Fibroblast of villous mesenchyme (primary cell): ENCODE measurements around the gene ACSBG1. TPM values are rescaled to one million over a fixed set of nuclear protein-coding genes. Genes with fewer than 3 reads are reported as not detected.

Source experiments
- DNase-seq: peaks from one replicate; pipeline ENCODE4 v3.0.0-alpha.2; 2010; ENCODE audit warnings: low read depth
- H3K4me3 ChIP-seq: 2 replicates; pipeline ENCODE4 v1.5.1; 2011; ENCODE audit warnings: low read depth, mild to moderate bottlenecking, low read length
- total RNA-seq: library from RNA; depleted of rRNA; stranded (reverse); fragments of >200 nt; gene quantifications from 2 replicates; pipeline ENCODE4 v1.2.3, GENCODE V29; 2012
- TF ChIP-seq, protein P1 (sequence below): IDR thresholded peaks from 2 replicates; pipeline ENCODE4 v1.5.1; 2012; ENCODE audit warnings: low read depth, mild to moderate bottlenecking, low read length; ENCODE audit not compliant: insufficient read depth

ACSBG1 gene
- total RNA-seq, 1 donor: under 0.01 TPM

DNA sequence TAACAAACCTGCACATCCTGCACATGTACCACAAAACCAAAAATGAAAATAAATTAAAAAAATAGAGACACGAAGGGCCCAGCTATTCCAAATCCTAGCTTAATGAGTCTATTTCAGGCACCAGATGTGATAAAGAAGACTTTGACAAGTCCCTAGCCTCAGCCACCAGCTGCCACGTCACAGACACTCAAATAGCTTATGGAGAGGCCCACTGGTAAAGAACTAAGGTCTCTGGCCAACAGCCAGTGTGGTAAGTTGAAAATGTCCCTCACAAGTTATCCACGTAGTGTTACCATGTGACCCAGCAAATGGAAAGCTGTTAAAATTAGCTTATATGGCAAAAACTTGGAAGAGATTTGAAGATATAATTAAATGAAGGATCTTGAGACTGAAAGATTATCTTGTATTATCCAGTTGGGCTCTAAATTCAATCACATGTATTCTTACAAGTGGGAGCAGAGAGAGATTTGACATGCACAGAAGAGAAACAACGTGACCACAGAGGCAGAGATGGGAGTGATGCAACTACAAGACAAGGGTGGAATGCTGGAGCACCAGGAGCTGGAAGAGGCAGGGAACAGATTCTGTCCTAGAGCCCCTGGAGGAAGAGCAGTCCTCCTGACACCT is 10.9 kb downstream of the ACSBG1 start:
- H3K4me3 ChIP-seq: no peak overlapping the region
- TF ChIP-seq, protein P1, sequence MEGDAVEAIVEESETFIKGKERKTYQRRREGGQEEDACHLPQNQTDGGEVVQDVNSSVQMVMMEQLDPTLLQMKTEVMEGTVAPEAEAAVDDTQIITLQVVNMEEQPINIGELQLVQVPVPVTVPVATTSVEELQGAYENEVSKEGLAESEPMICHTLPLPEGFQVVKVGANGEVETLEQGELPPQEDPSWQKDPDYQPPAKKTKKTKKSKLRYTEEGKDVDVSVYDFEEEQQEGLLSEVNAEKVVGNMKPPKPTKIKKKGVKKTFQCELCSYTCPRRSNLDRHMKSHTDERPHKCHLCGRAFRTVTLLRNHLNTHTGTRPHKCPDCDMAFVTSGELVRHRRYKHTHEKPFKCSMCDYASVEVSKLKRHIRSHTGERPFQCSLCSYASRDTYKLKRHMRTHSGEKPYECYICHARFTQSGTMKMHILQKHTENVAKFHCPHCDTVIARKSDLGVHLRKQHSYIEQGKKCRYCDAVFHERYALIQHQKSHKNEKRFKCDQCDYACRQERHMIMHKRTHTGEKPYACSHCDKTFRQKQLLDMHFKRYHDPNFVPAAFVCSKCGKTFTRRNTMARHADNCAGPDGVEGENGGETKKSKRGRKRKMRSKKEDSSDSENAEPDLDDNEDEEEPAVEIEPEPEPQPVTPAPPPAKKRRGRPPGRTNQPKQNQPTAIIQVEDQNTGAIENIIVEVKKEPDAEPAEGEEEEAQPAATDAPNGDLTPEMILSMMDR: no peak
- peak; percentile 56 for DNase-seq

DNA sequence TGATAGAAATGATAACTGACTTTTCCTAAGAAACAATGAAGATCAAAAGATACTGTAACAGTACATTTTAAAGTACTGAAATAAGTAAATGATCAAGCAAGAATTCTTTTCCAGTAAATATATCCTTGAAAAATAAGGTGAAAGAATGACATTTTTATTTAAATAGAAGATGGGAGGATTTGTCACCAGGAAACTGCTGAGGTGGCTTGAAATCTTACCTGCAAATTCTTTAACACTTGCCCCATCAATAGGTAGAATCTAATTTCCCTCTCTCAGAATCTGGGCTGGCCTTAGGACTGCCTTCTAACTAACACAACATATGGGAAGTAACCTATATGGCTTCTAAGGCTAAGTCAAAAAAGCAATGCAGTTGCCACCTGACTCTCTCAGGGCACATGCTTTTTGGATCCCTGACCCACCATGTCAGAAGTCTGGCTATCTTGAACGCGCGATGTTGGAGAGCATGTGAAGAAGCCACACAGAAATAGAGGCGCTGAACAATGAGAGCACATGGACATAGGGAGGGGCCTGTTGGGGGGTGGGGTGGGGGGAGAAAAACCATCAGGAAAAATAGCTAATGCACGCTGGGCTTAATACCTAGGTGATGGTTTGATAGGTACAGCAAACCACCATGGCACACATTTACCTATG is 11.5 kb downstream of the ACSBG1 start:
- no peak for DNase-seq
- no peak overlapping the region for H3K4me3 ChIP-seq
- TF ChIP-seq, protein P1: no peak

DNA sequence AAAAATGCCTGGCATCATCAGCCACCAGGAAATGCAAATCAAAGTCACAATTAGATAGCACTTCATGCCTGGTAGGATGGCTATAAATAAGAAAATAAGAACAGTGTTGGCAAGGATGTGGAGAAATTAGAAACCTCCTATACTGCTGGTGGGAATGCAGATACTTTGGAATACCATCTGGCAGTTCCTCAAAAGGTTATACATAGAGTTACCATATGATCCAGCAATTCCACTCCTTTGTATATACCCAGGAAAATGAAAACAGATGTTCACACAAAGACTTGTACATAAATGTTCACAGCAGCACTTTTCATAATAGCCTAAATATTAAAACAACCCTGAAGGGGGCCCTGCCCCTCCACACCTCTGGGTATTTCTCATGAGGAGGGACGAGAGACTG is 13.7 kb downstream of the ACSBG1 start:
- TF ChIP-seq, protein P1: no peak
- DNase-seq: no peak
- H3K4me3 ChIP-seq: no peak overlapping the region

DNA sequence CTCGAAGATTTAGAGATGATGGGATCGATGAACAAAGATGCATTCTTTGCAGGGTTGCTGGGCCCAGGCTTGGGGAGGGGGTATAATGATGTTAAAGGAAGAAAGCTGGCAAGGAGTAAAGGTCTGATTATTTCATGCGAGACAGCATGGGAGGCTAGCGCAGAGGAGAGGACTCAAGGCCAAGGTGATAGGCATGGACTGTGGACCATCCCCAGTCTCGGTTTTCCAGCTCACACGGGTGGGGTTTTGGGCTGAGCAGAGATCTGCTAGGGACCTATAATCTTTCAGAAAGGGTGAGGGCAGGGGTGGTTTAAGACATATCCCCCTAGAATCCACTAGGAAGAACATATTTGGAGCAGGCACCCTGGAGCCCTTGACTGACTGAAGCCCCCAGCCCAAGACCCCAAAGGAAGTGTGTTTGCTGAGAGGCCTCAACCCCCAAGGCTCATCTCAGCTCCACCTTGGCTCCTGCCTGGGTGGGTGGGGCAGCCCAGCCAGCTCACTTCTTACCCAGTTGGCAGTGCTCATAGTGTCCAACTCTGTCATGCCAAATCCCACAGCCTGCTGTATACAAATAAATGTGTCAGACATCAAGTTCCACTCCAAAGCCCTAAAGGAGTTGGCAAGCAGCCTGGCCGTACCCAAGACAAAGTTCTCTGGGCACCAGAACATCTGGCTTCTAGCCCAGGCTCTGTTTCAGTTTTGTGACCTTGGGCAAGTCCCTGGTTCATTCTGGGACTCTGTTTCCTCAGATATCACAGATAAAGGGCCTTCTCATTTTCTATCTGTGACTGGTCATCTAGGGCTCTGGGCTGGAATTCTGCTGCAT is 17.9 kb downstream of the ACSBG1 start:
- DNase-seq: no peak
- TF ChIP-seq, protein P1: no peak
- no peak overlapping the region for H3K4me3 ChIP-seq

DNA sequence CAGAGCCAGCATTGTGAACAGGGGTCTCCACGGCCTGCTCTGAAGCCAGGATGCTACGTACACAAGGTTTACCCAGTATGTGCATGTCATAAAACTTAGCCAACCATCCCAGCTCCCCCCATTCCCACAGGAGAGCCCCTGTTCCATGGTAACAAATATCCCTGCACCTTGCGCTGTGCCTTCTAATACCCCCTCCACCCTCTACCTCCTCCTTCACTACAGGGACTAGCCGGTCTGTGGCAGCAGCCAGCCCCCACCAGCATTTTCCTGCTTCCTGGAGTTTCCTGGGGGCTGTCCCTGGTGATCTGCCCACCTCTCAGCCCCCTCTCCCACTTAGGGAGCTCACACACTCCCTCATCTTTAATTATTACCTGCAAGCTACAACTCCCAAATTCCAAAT is 20.4 kb downstream of the ACSBG1 start:
- no peak for DNase-seq
- TF ChIP-seq, protein P1: no peak

DNA sequence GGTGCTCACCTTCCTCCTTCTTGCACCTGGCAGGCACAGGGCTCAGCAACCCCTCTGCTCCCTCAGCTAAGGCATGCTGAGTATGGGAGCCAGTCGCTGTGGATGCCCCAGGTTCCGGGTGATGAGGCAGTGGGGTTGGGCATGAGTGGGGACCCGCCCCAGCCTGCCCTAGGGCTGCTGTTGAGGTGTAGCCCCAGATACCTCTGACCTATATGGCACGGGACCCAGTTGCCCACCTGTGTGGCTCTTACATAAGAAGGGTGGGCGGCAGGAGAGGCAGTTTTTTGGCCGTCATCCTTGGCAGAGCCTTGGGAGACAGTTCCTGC is 21.0 kb downstream of the ACSBG1 start:
- DNase-seq: no peak
- no peak overlapping the region for H3K4me3 ChIP-seq
- TF ChIP-seq, protein P1: no peak

More for the DNA sequence above, 20.4 kb downstream of the ACSBG1 start:
- no peak overlapping the region for H3K4me3 ChIP-seq
